GM18520 (cell line): ENCODE results near the gene MMRN2.
"Not testable (repeated sequence)": the region's sequence is repeated elsewhere in the genome, so short reads cannot be mapped to it uniquely, and the experiment has no call there.

Experiments
- ATAC-seq: cut with Tn5 transposase; IDR thresholded peaks from one replicate; pipeline ENCODE4 v1.9.1; 2021; ENCODE audit not compliant: unreplicated experiment

Gene MMRN2

DNA sequence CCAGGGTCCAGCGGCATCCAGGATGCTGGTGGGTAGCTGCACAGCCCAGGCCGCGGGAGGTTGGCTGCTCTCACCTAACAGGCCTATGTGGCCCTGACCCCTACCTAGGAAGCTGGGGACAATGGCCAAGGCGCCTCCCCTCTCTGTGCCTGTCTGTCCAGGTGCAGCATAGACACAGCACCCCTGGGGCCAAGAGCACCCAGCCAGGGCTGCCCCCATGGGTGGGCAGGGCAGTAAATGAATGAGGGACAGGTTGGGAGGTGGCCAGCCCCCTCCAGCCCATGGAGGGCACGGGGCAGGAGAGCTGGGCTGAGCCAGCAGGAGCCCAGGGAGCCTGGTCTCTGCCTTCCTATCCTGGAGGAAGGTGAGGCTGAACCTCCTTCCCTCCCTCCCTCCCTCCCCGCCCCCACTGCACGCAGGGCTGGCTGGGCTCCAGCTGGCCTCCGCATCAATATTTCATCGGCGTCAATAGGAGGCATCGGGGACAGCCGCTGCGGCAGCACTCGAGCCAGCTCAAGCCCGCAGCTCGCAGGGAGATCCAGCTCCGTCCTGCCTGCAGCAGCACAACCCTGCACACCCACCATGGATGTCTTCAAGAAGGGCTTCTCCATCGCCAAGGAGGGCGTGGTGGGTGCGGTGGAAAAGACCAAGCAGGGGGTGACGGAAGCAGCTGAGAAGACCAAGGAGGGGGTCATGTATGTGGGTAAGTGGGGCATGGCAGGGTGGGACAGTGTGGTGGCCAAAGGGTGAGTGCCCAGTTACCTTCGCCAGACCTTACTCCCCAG is 893 bp upstream of the MMRN2 start, which contains the start of gene SNCG:
Gene SNCG, plus strand, starts transcription at position 484 of the 785 bp plus-strand sequence. Its CDS starts 99 bp downstream, at position 583.
- no peak for ATAC-seq

DNA sequence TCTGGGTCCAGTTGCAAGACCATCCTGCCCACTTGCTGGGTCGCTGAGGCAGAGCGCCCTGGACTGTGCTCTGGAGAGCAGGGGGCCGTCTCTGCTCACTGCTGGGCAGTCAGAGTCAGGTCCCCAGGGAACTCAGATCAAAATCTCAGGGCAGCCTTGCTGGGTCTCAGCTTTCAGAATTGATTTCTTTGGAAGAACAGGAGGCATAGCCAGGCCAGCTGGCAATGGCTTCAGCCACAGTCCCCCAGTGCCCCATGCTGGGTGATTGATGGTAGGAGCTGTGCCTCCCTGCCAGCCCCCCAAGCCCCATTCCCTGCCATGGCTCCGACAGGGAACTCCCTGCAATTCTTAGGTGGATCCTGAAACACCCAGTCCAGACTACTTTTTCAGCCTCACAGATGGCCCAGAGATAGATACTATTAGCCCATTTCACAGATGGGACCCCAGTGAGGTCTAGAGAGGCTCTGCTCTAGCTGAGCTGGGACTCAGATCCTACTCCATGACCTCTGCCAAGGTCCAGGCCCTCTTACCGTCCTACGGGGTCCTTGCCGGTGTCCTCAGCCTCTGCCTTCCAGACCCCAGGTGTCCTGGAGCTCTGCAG is 467 bp downstream of the MMRN2 start:
- ATAC-seq = no peak

DNA sequence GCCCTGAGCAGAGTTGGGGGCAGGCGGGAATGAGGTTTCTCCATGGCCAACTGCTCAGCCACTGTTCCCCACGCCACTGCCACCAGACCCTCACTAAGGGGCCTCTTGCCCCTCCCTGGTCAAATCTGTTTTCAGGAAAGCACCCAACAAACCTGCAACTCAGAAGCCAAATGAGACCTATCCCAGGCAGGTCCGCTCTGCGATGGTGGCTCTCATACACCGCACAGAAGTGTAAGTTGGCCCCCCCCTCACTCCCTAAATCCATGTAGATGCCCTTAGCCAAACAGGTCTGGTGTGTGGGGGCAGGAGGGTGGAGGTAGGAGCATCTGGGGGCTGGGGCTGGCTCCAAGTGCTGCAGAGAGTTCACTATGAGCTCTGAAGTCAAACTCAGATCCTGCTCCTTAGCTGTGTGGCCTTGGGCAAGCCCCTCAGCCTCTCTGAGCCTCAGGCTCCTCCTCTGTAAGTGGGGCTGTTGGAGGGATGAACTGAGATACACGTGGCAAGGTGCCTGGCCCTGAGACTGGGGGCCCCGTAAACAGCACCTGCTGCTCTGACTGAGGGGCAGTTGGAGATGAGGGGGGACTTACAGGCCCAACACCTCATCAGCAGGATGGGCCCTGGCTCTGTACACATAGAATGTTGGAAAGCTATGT is 1.1 kb downstream of the MMRN2 start:
- no peak for ATAC-seq

DNA sequence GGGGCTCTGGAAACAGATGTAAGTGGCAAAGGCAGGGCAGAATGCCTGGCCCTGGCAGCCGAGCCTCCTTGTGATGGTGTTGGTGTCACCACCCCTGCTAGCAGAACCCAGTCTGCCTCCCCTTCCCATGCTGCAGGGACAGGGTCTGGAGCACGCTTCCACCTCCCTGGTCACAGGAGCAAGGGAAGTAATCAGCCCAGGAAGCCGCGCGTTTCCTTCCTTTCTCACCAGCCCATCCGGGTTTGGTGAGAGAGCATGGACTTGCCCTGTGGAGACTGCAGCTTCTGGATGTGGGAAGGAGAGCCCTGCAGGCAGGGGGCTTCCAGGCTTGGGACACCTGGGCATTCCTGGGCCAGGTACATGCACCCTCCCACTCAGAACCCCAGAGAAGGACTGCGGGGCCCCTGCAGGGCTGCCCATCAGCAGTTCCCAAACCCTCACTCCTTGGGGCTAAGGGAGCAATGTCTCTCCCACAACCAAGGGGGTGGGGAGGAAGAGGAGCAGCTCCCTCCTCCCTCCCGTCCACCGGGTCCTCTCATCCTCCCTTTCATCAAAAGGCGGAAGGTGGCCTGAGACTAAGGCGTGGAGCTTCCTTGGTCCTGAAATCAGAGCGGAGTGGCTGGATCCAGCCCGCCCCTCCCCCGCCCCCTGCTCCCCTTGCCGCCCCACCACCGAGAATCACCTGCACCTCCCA is 1.8 kb downstream of the MMRN2 start:
- ATAC-seq = no peak

DNA sequence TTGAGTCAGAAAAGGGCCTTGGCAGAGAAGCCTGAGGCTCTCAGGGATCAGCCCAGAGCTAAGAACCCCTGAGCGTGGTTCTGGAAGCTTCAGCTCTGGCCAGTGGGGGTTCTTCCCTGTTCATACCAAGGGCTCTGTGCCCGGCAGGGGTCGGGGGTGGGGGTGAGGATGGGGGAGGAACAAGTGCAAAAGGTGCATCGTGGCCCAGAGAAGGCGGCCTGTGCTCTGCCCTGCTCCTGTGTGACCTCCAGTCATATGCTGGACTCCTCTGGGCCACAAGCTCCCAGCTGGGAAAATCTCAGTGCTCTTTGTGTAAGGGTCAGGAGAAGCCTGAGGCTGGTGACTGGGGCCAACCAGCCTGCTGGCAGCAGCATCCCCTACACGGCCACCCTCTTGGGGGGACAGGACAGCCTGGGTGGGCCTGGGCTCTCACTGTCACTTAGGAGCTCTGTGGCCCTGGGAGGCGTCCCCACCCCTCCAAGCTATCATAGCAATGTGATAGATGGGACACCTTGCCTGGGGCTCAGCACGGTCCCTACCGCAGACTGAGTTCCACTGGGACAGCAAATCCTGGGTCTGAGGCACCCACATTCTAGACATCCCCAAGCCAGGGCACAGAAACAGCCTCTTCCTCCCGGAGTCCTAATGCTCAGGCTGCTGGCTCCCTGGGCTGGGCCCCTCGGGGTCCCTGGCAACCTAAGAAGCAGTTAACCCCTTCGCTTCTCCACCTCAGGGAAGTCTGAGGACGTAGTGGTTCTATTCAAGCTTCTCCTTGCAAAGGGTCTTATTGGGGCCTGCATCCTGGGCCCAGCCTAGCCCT is 2.5 kb downstream of the MMRN2 start:
- ATAC-seq = no peak

DNA sequence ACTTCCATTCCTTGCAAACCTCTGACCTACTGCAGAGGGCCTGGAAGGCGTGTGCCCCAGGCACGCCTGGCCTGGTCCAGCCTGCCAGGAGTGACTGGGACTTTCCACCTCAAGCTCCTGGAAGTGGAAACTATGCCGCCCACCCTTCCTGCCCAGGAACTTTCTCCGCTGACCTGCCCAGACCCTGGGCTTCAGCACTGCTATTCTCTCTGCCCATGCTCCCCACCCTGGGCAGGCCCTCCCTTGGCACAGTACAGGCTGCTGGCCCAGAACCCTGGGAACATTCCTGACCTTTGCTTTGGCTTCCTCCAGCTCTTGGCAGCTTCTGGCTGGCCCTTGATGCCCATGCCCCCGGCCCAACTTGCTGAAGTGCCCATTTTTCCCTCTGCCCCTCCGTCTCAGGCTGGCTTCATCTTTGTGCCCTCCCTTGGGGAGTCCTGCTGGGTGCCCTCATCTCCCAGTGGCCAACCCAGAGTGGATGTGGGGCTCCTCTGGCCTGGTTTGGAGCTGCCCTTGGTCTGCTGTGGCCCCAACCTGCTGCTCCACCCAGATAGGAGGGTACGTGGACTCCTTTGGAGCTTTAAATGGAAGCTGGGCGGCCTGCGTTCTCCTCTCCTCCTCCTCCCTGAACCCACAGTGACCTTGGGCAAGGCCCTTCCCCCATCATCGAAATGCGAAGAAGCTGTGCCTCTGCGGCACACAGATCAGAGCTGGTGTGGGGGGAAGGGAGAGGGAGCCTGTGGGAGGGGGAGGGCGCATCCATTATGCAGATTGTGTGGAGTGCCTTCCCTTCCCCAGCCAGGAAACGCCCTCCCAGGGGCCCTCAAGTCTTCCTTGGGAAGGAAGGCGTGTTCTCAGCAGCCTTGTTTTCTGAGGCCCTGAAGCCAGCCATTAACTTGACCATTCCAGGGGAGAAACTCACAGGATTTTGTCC is 3.4 kb downstream of the MMRN2 start:
- ATAC-seq = no peak

DNA sequence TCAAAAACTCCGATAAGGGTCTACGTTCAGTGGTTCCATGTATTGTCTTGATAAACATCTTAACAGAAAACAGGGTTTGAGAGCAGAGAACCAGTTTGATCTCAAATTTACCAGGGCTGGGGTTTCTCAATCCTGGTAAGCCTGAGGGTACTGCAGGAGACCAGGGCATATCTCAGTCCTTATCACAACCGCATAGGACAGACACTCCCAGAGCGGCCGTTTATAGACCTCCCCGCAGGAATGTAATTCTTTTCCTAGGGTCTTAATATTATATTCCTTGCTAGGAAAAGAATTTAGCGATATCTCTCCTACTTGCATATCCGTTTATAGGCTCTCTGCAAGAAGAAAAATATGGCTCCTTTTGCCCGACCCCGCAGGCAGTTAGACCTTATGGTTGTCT is 4.7 kb downstream of the MMRN2 start:
- ATAC-seq = not testable (repeated sequence)

DNA sequence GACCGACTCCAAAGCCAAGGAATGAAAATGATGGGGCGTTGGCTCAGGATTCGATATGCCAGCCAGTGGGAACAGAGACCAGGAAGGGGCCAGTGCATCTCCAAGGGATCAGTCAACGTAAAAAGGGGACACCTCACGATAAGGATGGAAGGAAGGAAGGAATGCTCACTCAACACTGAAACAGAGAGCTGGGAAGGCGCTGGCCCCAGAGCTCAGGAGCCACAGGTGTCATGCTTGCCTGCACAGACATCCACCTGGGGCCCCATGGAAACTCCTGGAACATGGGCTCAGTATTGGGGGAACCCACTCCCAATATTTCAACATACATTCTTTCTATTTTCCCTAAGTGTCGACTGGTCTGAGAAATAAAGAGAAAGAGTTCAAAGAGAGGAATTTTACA is 5.3 kb downstream of the MMRN2 start:
- no peak for ATAC-seq

DNA sequence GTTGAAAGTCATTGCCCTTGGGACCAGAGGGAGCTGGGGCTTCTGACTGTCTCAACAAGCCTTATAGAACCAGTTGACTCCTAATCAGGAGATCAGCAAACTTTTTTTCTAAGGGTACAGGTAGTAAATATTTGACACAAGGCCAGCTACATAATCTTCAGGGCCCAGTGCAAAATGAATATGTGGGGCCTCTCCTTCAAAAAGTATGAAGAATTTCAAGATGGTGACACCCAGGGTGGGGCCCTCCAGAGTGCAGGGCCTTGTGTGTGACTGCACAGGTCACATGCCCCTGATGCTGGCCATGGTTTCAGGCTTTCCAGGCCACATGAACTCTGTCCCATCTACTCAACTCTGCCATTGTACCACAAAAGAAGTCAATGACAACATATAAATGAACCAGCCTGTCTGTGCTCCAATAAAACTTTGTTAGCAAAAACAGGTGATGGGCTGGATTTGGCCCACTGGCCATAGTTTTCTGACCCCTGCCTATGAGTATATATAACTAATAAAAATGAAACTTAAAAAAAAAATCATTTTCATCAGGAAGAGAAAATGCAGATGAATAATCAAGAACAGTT is 6.1 kb downstream of the MMRN2 start:
- no peak for ATAC-seq

DNA sequence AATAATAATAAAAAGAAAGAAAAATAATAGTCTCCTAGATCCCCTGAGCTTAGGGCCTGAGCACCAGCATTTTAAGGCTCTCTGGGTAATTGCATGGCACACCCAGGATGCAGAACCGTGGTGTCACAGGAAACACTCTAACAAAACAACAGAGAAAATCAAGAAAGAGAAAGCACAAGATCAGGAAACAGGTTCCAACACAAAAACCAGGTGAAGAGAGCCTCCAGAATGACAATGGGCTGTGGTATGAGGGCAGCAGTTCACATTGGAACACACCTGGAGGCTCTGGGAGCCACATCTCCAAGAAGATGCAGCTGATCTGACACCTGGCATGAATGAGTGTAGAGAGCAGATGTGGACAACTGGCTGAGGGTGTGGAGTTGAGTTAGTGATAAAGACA is 7.1 kb downstream of the MMRN2 start:
- no peak for ATAC-seq

DNA sequence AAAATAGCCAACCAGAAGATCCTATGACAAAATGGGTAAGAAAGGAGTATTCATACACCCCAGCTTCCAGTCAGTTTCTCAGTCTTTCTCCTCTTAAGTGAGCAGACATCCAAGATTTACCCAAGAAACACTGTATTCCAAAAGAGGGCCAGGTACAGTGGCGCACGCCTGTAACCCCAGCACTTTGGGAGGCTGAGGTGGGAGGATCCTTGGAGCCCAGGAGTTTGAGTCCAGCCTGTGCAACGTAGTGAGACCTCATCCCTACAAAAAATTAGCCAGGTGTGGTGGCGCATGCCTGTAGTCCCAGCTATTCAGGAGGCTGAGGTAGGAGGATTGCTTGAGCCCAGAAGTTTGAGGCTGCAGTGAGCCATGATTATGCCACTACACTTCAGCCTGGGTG is 9.6 kb downstream of the MMRN2 start:
- ATAC-seq = not testable (repeated sequence)

DNA sequence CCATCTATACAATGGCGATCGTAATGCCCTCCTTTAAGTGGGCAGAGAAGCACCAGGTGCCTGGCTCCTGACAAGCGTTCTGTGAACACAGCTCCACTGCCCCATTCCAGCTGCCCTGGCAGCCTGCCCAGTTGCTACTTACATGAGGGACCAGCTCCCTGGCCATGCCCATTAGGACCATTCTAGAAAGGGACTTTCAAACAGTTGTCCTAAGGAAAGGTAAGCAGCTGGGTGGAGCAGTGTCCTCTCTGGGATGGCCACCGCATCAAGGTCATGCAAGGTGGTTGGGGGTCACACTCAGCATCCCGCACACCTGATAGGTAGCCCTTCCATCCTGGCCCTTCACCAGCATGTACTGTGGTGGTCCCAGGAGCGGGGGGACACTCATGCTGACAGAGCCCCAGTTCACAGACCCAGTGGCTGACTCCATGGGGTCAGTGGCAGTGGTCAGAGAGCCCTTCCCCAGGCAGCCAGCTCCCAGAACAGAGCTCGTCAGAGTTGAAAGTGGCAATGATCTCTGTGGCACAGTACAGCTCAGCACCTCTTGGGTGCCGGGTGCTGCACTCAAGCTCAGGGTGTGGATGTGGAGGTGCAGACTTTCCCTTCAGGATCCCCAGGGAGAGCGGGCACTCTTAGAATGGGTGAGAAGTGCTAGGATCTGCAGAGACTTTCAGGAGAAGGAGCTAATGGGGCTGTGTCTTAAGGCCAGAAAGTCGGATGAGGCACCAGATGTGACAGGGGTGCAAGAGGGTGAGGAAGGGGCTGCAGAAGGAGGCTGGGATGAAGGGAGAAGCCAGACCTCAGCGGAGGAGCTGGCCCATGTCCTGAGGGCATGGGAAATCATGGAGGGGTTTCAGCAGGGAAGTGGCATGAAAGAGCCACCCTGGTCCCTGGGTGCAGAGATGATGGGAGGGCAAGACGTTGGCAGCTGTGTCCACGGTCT is 10.9 kb downstream of the MMRN2 start:
- ATAC-seq = no peak

DNA sequence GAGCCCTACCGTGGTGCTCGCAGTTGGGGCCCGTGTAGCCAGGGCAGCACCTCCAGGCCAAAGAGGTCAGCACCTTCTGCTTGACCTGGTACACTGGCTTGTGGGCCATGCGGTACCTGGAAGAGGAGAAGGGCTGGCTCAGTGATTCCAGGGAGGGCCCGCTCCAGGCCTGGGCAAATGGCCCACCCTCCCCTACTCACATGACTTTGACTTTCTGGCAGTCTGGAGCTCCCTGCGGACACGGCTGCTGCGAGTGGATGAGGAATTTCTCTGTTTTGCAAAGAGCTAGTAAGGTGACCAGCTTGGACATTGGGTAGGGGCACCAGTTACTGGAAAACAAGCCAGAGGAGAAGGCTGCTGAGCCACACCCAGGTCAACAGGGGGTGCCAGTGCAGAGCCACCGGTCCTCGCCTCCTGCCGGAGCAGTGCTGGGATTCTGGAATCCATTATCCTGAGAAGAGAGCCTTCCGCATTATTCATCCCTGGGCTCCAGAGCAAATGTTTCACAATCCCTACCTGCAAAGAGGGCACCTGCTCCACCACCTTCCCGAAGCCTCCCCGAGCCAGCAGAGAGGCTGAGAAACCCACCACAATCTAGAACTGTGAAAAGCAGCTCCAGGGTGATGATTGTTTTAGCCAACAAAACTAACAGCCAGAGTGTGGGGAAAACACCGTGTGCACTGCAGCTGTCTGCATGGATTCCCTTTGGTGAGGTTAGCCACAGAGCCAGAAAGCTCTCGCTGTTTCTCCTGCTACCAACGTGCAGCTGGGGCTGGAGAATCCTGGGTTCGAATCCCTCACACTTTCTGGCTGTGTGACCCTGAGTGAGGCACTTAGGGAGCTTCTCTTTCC is 11.8 kb downstream of the MMRN2 start:
- no peak for ATAC-seq

DNA sequence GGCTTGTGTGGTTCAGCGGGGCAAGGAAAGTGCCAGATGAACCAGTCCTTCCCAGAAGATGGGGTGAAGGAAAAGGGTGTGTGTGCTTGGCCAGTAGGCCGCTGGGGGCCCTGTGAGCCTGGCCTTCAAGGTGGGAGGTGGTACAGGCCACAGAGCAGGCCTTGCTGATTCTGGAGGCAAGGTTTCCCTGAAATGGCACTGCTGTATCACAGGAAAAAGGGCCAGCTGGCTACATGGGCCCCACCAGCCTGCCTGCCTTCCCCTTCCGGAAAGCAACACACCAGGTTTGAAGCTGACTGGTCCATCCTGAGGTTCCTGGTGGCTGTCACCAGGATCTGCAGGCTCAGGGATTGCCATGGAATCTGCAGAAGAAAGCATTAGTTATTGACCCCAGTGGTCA is 12.5 kb downstream of the MMRN2 start:
- no peak for ATAC-seq

DNA sequence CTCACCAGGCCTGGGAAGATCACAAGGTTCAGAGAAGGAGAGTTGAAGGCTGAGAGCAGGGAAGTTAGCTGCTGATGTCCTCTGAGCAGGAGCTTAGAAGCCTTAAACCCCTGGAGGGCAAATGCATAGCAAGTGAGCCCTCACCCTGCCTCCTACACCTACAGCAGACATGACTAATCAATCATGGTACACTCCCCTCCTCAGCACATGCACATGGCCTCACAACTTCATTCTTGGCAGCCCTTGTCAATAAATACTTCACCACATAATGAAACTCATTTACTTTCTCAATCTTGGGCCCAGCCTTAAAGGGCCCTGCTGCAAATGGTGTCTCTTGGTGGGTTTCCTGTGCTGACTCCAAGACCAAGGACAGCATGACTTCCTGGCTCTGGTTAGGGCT is 12.9 kb downstream of the MMRN2 start:
- no peak for ATAC-seq

DNA sequence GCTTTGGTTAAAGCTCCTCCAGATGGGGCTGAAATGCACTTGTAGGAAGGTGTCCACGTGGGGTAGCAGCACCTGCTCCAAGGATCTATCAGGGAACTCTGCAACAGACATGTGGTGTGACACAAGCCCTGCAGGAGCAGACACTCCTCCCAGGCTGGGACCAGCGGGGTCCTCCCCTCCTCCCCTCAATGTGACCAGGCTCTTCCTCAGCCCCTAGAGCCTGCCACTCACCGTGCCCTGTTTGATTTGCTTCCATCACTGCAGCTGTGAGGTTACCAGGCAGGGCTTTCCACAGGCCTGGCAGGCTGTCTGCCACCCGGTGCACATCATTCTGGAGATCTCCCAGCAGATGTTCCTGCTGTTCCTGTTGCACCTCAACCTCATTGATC is 13.4 kb downstream of the MMRN2 start:
- ATAC-seq = no peak

DNA sequence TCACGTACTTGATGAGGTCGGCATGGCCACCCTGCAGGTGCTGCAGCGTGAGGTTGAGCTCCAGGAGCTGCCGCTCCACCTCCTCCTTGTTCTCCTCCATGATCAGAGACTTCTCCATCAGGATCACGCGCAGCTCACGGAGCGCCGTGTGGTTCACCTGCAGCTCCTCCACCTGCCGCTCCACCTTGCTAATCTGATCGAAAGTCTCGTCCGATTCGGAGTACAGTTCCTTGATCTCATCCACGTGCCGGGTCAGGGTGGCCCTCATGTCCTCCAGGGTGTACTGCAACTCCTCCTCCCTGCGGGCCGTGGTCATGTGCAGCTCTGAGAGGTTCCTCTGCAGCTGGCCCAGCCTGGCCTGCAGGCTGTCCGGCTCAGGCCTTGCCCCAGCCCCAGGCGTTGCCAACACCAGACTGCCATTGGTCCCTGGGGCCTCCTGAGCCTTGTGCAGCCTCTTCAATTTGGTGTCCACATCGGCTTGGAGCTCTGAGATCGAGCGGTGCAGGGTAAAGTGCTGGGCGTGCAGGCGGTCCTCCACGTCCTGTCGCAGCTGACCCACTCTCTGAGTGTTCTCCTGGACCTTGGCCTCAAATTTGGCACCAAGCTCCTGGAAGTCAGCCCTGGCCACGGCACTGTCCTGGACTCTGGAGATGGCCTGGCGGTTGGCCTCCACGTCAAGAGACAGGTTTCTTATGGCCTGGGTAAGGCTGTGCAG is 13.9 kb downstream of the MMRN2 start:
- no peak for ATAC-seq
